ENCODE results near the gene ALDH1B1.

DNA sequence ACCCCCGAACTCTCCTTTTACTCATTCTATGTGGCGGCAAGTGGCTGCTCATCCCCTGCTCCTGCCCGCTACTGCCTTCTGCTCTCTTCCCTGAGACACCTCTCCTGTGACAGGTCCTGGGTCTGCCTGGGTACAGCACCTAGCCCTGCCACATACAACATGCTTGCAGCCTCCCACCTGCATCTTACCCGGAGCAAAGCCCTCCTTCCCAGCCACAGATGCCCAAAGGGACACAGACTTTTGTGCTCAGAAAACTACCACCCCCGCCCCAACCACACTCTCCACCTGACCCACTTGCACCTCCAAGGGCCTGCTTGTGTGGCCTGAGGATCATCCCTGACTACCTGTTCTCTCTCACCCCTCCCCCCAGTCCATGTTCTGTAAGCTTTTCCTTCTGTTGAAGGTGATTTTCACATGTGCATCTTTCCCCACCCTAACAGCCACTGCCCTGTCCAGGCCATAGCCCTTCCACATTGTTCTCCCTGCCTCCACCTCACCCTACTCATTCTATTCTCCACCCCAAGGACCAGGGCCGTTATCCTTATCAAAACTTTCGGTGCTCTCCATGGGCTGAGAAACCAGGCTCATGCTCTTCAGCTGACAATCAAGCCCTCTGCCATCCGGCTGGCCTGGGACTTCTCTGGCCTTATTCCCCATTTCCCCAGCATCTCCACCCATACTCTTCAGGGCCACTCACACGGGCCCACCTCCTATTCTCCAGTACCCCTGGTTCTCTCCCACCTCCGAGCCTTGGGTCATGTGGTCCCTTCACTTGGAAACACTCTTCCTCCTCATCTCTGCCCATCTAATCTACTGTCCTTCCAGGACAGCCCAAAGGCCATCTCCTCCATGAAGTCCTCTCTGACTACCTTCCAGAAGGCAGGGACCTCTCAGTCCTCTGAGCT is 46.4 kb upstream of the ALDH1B1 start:
- TF ChIP-seq NFYB (CRISPR knock-in tag; conservative IDR thresholded peaks at IDR 0.05; ENCODE audit: low read depth) (no peak), USF2 (CRISPR knock-in tag; IDR thresholded peaks at IDR 0.05) (no peak), TCF7 (CRISPR knock-in tag; IDR thresholded peaks at IDR 0.05; ENCODE audit: low read depth) (no peak), FOXP1 (CRISPR knock-in tag; IDR thresholded peaks at IDR 0.05; ENCODE audit: borderline replicate concordance) (no peak), AFF4 (CRISPR knock-in tag; IDR thresholded peaks at IDR 0.05; ENCODE audit: borderline replicate concordance) (no peak), FOXJ3 (CRISPR knock-in tag; IDR thresholded peaks at IDR 0.05; ENCODE audit: borderline replicate concordance) (no peak), ZNF396 (CRISPR knock-in tag; IDR thresholded peaks at IDR 0.05; ENCODE audit: borderline replicate concordance) (no peak), IRF1 (CRISPR knock-in tag; IDR thresholded peaks at IDR 0.05) (no peak), CBFB (CRISPR knock-in tag; IDR thresholded peaks at IDR 0.05; ENCODE audit: low read depth) (no peak)
- TF ChIP-seq, protein P1, sequence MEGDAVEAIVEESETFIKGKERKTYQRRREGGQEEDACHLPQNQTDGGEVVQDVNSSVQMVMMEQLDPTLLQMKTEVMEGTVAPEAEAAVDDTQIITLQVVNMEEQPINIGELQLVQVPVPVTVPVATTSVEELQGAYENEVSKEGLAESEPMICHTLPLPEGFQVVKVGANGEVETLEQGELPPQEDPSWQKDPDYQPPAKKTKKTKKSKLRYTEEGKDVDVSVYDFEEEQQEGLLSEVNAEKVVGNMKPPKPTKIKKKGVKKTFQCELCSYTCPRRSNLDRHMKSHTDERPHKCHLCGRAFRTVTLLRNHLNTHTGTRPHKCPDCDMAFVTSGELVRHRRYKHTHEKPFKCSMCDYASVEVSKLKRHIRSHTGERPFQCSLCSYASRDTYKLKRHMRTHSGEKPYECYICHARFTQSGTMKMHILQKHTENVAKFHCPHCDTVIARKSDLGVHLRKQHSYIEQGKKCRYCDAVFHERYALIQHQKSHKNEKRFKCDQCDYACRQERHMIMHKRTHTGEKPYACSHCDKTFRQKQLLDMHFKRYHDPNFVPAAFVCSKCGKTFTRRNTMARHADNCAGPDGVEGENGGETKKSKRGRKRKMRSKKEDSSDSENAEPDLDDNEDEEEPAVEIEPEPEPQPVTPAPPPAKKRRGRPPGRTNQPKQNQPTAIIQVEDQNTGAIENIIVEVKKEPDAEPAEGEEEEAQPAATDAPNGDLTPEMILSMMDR (IDR thresholded peaks at IDR 0.05), result no peak
- TF ChIP-seq, protein P2, sequence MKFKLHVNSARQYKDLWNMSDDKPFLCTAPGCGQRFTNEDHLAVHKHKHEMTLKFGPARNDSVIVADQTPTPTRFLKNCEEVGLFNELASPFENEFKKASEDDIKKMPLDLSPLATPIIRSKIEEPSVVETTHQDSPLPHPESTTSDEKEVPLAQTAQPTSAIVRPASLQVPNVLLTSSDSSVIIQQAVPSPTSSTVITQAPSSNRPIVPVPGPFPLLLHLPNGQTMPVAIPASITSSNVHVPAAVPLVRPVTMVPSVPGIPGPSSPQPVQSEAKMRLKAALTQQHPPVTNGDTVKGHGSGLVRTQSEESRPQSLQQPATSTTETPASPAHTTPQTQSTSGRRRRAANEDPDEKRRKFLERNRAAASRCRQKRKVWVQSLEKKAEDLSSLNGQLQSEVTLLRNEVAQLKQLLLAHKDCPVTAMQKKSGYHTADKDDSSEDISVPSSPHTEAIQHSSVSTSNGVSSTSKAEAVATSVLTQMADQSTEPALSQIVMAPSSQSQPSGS (CRISPR knock-in tag; IDR thresholded peaks at IDR 0.05; ENCODE audit: borderline replicate concordance, low read depth), result no peak
- TF ChIP-seq, protein P3, sequence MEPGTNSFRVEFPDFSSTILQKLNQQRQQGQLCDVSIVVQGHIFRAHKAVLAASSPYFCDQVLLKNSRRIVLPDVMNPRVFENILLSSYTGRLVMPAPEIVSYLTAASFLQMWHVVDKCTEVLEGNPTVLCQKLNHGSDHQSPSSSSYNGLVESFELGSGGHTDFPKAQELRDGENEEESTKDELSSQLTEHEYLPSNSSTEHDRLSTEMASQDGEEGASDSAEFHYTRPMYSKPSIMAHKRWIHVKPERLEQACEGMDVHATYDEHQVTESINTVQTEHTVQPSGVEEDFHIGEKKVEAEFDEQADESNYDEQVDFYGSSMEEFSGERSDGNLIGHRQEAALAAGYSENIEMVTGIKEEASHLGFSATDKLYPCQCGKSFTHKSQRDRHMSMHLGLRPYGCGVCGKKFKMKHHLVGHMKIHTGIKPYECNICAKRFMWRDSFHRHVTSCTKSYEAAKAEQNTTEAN (CRISPR knock-in tag; IDR thresholded peaks at IDR 0.05), result no peak

All from WTC11 (cell line).